HG03095 (cell line): ENCODE measurements around the gene AQP12A.

Source experiments
- ATAC-seq: cut with Tn5 transposase; IDR thresholded peaks from one replicate; pipeline ENCODE4 v1.9.1; 2021; ENCODE audit warnings: moderate library complexity; ENCODE audit not compliant: unreplicated experiment

The AQP12A gene

GRCh38 chr2:240703417-240704341, 12.0 kb downstream of the AQP12A start:
- ATAC-seq = no peak

DNA sequence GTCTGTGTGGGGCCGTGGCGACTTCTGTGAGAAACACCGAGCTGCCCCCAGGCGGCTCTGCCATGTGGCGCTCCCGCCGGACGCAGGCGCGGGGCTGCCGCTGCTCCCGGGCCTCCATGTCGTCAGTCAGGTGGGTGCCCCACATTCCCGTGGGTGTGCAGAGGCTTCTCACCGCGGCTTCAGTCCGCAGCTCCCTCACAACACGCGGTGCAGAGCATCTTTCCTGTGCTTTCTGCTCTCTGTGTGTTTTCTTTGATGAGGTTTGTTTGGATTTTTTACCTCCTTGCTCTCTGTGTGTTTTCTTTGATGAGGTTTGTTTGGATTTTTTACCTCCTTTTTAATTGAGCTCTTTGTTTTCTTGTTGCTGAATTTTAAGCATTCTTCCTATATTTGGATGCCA, 13.0 kb downstream of the AQP12A start:
- ATAC-seq = no peak

DNA sequence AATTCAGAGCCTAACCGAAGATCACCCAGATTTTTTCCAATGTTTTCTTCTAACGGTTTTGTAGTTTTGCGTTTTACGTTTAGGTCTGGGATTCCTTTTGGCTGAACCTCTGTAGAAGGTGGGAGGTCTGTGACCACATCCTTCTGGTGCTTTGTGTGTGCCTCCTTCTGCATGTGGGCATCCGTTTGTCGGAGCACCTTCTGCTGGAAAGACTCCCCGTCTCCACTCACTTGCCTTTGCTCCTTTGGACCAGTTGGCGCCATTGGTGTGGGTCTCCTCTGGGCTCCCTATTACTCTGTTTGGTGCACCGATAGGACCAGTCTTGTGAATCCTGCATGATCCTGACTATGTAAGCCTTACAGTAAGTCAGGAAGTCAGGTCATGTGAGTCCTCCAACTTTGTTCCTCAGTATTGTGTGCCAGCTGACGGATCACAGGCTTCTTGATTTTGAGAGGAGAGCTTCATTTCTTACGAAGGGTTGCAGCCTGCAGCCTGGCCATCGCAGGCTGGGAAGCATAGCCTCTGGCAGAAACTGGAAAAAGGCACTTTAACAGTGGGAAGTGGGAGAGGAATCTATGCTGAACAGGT, 13.6 kb downstream of the AQP12A start:
- no peak for ATAC-seq

- no peak for ATAC-seq
Observed at GRCh38 chr2:240707043-240707756, 15.5 kb downstream of the AQP12A start.

DNA sequence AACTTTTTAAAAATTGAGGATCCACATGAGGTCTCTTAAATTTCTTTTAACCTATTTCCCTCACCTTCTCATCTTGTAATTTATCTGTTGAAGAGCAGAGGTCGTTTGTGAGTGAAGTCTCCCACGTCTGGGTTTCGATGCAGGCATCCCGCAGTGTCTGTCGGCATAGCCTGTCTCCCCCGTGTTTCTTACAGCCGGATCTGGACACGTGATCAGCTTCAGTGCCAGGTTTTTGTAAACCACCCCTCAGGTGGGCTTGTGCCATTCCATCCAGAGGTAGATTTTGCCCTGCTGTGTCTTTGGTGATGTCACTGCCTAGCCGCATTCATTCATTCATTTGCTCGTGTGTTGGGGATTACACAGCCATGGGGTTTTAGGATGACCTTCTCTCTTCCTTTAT, 16.2 kb downstream of the AQP12A start:
- no peak for ATAC-seq

DNA sequence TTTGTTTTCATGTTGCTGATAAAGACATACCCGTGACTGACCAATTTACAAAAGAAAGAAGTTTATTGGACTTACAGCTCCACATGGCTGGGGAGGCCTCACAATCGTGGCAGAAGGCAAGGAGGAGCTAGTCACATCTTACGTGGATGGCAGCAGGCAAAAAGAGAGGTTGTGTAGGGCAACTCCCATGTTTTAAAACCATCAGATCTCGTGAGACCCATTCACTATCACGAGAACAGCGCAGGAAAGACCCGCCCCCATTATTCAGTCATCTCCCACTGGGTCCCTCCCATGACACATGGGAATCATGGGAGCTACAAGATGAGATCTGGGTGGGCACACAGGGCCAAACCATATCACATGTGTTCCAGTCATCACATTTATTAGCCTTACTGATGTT, 16.8 kb downstream of the AQP12A start:
- ATAC-seq = no peak

GRCh38 chr2:240711296-240711695, 19.6 kb downstream of the AQP12A start:
- ATAC-seq = no peak

DNA sequence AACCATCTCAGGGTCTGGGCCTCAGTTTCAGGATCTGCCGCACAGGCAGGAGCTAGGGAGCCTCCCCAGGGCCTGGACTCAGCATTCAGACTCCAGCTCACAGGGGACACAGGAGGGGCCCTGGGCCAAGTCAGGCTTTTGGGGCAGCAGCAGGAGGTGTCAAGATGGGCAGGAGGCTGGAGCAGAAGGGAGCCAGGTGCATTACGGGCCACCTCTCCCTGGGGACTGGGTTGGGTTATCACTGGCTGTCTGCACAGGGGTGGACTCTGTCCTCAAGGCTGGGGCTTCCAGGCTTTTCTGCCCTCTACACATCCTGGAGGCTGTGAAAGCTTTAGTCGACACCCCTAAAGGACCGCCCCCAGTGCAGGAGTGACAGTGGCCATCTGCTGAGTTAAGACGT, 20.0 kb downstream of the AQP12A start:
- no peak for ATAC-seq

- ATAC-seq = no peak
Observed at GRCh38 chr2:240712121-240712520, 20.5 kb downstream of the AQP12A start.

DNA sequence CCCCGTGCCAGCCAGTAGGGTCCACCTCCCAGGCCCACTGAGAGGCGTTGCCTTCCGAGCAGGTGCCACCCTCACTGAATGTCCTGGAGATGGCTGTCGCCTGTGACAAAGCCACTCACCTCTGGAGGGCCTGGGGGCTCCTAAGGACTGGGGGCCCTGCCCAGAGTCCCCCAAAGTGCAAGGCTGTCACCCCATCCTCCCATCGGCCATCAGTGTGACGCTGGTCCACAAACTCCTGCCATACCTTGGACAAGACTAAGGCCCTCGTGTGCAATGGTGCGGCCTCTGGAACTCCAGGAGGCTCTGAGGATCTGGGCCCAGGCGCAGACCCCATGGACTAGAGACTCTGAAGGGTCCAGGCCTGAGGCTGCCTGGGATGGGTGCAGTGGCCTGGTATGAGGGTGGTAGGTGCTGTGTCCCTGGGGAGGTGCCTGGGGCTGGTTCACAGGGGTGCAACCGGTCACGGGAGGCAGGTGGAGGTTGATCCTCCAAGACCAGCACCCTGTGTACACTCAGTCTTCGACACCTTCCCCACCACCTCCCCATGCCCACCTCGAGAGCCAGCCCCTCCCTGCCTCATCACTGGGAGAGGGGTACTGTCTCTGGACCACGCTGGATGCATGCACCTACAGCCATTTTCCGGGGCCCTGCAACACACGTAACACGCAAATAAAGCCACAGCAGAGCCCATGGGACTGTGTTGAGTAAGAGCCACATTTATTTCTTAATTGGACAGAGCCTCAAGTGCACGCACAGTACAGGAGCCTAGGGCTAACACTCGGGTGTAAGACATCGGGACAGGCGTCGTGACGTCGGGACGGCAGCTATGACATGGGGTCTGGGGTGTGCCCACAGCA, 21.6 kb downstream of the AQP12A start:
- no peak for ATAC-seq

DNA sequence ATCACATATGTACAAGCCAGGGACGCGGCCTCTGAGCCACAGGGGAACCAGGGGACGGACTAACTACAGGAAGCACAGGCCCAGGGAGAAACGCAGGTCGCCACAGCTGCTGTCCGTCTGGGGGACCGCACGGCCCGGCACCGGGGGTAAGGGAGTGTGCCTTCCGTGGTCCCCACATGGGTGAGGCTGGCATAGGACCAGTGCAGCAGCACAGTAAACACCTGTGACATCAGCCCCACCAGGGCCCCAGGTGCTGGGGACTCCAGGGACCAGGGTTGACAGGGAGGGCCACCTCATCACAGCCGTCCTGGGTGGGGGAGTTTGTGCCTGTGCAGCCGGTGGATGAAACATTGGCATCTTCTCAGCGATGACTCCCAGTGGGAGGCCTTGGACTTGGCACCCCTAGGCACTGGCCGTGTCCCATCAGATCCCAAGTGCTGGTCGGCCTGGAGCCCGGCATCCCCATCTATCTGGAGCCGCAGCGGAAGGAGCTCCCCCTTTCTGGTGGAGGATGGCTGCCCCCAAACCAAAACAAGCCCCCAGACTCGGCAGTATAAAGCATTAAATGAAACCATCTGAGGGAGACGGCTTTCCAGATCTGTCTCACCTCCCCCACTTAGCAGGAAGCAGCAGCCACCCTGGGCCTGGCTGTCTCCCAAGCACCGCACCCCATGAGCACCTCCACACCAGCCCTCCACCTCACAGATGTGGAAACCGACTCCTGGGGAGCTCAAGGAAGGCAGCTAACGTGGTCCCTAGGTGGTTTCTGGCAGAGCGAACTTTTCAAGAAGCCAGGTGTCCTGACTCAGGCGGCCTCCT, 22.5 kb downstream of the AQP12A start:
- no peak for ATAC-seq

GRCh38 chr2:240714747-240715725, 23.4 kb downstream of the AQP12A start:
- ATAC-seq = no peak

DNA sequence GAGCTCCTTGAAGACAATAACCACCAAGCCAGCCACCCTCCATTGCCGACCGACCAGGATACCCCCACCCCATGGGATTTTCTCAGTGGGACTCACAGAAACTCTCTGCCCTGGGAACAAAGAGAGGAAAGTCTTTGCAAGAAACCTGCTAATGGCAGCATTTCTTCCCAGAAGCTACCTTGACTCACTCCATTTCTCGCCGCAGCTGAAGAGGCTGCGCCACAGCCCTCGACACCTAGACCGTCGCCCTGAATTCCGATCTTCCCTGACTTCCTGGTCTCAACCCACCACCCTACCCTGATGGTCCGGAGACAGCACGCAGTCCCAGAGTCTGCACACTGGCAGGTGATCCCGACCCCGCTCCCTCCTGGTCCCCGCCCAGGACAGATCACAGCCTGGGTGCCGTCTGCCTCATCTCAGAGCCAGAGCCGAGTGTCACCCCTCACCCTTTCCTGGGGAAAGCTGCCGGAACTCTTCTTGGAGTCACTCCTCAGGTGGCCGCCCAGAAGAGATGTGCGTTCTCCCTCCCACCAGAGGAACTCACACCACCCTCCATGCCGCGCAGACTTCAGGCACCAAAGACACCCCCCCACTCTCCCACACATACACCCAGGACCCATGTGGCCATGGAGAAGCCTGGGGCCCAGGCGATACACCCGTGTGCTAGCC, 24.6 kb downstream of the AQP12A start:
- no peak for ATAC-seq

DNA sequence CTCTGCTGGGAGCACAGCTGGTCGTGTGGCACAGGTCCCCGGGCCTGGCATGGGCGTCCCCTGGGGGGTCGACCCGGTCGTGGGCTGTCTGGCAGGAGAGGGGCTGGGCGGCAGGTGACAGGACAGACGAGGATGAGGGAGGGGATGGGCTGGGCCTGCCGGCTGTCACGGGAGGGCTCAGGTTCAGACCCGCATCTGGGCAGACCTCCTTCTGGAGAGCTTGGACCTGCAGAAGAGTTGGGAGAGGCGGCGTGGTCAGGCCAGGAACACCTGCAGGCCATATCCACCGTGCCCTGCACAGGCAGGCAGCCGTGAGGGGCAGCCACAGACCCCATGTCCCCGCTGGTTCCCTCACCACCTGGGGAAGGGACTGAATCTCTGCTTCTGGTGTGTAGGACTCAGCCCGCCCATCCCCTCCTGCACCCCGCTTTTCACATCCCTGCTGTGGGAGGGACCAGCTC, 25.5 kb downstream of the AQP12A start:
- ATAC-seq = no peak

GRCh38 chr2:240717681-240718581, 26.3 kb downstream of the AQP12A start:
- no peak for ATAC-seq

GRCh38 chr2:240718896-240719490, 27.3 kb downstream of the AQP12A start:
- no peak for ATAC-seq
